ENCODE data around the gene KRTAP12-3. TPM values are rescaled to one million over a fixed set of nuclear protein-coding genes. Genes with fewer than 3 reads are reported as not detected.
A peak's percentile ranks its signal among the peaks of the same experiment; 100 is the strongest.
"Not testable (repeated sequence)": the region's sequence is repeated elsewhere in the genome, so short reads cannot be mapped to it uniquely, and the experiment has no call there.

KRTAP12-3 gene
- total RNA-seq, 1 donor from 2014 or later: not detected

- Mint-ChIP-seq H3K36me3 (no peaks in the 10 kb centered on the region), H3K9me3 (peaks cover 26% of the 10 kb centered on the region), H3K4me3 (no peak overlapping the region), H3K4me1 (no peaks in the 10 kb centered on the region), H3K27ac (no peak overlapping the region), H3K27me3 (ENCODE audit: insufficient read depth, low read depth) (peaks cover 5% of the 10 kb centered on the region)
- Histone ChIP-seq H2AFZ (replicated peaks) (peak overlapping the region; percentile 70), H3K4me1 (no peaks in the 10 kb centered on the region), H3K4me3 (no peak overlapping the region), H3K27me3 (no peaks in the 10 kb centered on the region), H3K4me2 (no peak overlapping the region), H3K36me3 (no peaks in the 10 kb centered on the region), H3K27ac (no peak overlapping the region), H3K9ac (no peak overlapping the region), H3F3A (ENCODE audit: low read depth) (no peaks in the 10 kb centered on the region), H3K9me3 (ENCODE audit: low read depth) (no peaks in the 10 kb centered on the region), H3K79me2 (ENCODE audit: low read depth) (no peaks in the 10 kb centered on the region), H4K20me1 (ENCODE audit: low read depth) (no peaks in the 10 kb centered on the region)
- no peak for TF ChIP-seq EZH2 (IDR thresholded peaks at IDR 0.05)
- no peak for TF ChIP-seq CTCF (IDR thresholded peaks at IDR 0.05)
- no peak for TF ChIP-seq EZH2phosphoT487 (IDR thresholded peaks at IDR 0.05)
- DNase-seq (ENCODE audit: low spot score): no peak
Observed at GRCh38 chr21:44658541-44658910, 794 bp downstream of the KRTAP12-3 start.

GRCh38 chr21:44658913-44659595 is 1.3 kb downstream of the KRTAP12-3 start:
- Mint-ChIP-seq H3K4me1 (no peaks in the 10 kb centered on the region), H3K4me3 (no peak overlapping the region), H3K27me3 (ENCODE audit: insufficient read depth, low read depth) (peaks cover 5% of the 10 kb centered on the region), H3K9me3 (peaks cover 28% of the 10 kb centered on the region), H3K36me3 (no peaks in the 10 kb centered on the region), H3K27ac (no peak overlapping the region)
- Histone ChIP-seq H3F3A (ENCODE audit: low read depth) (no peaks in the 10 kb centered on the region), H3K4me1 (no peaks in the 10 kb centered on the region), H3K9ac (no peak overlapping the region), H3K27me3 (no peaks in the 10 kb centered on the region), H3K79me2 (ENCODE audit: low read depth) (no peaks in the 10 kb centered on the region), H3K4me2 (no peak overlapping the region), H3K4me3 (no peak overlapping the region), H4K20me1 (ENCODE audit: low read depth) (no peaks in the 10 kb centered on the region), H3K36me3 (no peaks in the 10 kb centered on the region), H3K9me3 (ENCODE audit: low read depth) (no peaks in the 10 kb centered on the region), H2AFZ (replicated peaks) (peak overlapping the region; percentile 70), H3K27ac (no peak overlapping the region)
- no peak for DNase-seq (ENCODE audit: low spot score)
- TF ChIP-seq EZH2 (IDR thresholded peaks at IDR 0.05) (no peak), CTCF (IDR thresholded peaks at IDR 0.05) (no peak), EZH2phosphoT487 (IDR thresholded peaks at IDR 0.05) (no peak)

GRCh38 chr21:44661567-44661966 is 3.8 kb downstream of the KRTAP12-3 start:
- H3K9me3 Mint-ChIP-seq: peaks cover 32% of the 10 kb centered on the region
- H3K27me3 ChIP-seq; H3K27ac Mint-ChIP-seq; H3K4me1 Mint-ChIP-seq; H3K36me3 ChIP-seq; H3K27me3 Mint-ChIP-seq (ENCODE audit: insufficient read depth, low read depth); H3K4me3 ChIP-seq; H3K9ac ChIP-seq; H3K4me1 ChIP-seq; H4K20me1 ChIP-seq (ENCODE audit: low read depth); H3K79me2 ChIP-seq (ENCODE audit: low read depth); H3K36me3 Mint-ChIP-seq; H3K4me2 ChIP-seq; H3K9me3 ChIP-seq (ENCODE audit: low read depth); H3K4me3 Mint-ChIP-seq; H3K27ac ChIP-seq; H3F3A ChIP-seq (ENCODE audit: low read depth): not testable (repeated sequence)
- DNase-seq (ENCODE audit: low spot score): peak; percentile 39
- H2AFZ ChIP-seq (replicated peaks): peak overlapping the region; percentile 7

GRCh38 chr21:44664691-44665090 is 7.0 kb downstream of the KRTAP12-3 start:
- Mint-ChIP-seq H3K27me3 (ENCODE audit: insufficient read depth, low read depth) (peaks cover 7% of the 10 kb centered on the region), H3K27ac (no peak overlapping the region), H3K4me1 (no peaks in the 10 kb centered on the region), H3K36me3 (no peaks in the 10 kb centered on the region), H3K4me3 (no peak overlapping the region), H3K9me3 (peaks cover 26% of the 10 kb centered on the region)
- Histone ChIP-seq H2AFZ (replicated peaks) (no peak overlapping the region), H3K79me2 (ENCODE audit: low read depth) (no peaks in the 10 kb centered on the region), H3K27ac (no peak overlapping the region), H3K36me3 (no peaks in the 10 kb centered on the region), H3K4me1 (no peaks in the 10 kb centered on the region), H4K20me1 (ENCODE audit: low read depth) (no peaks in the 10 kb centered on the region), H3K9me3 (ENCODE audit: low read depth) (peaks cover 6% of the 10 kb centered on the region), H3K4me3 (no peak overlapping the region), H3F3A (ENCODE audit: low read depth) (no peaks in the 10 kb centered on the region), H3K27me3 (no peaks in the 10 kb centered on the region), H3K9ac (no peak overlapping the region), H3K4me2 (no peak overlapping the region)
- no peak for TF ChIP-seq EZH2 (IDR thresholded peaks at IDR 0.05)
- TF ChIP-seq EZH2phosphoT487 (IDR thresholded peaks at IDR 0.05): no peak
- TF ChIP-seq CTCF (IDR thresholded peaks at IDR 0.05): no peak
- DNase-seq (ENCODE audit: low spot score): no peak
